GM21515 (cell line): ENCODE measurements around the gene PDXK.

Source experiments
- ATAC-seq: cut with Tn5 transposase; IDR thresholded peaks from one replicate; pipeline ENCODE4 v1.9.1; 2021; ENCODE audit not compliant: unreplicated experiment

The PDXK gene

DNA sequence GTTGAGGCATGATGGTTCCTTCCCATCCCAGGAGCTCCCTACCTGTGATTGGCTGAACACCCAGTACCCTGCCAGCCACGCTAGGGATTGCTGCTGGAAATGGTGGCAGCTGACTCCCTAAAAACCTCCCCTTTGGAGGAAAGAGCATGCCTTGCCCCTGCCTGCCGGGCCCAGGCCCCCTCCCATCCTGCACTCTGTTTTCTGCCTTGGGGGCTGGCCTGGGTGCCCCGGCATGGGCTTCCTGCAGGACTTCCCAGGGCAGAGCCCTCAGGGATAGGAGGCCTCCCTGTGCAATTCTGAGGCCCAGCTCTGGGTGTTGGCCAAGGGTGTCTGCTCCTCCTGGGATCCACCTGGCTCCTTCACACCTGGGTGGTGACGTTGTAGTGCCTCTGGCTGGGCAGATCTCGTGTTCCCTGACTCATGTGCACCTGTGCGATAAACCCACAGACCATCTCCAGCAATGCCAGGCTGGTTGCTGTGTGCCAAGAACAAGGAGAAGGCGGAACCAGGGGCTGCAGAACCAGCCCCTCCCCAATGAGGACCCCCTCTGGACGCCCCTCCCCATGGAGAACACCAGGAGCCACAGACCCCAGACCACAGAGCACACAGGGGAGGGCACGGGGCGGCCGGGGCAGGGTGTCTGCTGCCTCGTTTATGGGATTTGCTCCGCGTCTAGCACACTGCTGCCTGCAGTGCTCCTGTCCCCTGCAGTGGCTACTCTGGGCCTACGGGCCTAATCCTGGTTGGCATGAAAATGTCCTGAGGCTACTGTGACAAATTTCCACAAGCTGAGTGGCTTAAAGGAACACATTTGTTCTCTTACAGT, 43.6 kb downstream of the PDXK start:
- ATAC-seq = no peak

DNA sequence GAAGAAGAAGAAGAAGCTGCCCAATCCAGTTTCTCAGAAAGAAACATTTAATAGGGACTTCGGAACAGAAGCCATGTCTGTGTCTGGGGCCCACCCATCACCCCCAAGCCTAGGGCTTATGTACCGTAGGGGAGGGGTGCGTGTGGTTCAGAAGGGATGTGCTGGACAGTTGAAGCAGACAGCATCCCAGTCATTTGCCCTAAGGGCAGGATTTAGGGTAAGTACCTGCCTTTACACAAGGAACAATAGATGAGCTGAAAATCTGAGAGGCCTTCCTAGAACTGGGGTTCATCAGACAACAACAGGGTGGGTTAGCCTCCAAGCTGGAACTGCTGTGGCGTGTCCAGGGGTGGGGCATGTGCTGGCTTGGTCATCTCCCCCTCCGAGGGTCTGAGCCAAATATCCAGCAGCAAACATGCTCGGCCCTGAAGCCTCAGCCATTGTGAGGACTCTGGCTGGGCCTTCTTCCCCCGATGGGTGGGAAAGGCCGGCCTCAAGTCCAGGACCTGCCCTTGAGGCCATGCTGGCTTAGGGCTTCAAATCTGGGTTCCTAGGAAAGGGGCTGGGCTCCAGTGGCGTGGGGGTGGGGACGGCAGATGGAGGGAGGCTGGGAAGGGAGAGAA, 45.1 kb downstream of the PDXK start:
- no peak for ATAC-seq

DNA sequence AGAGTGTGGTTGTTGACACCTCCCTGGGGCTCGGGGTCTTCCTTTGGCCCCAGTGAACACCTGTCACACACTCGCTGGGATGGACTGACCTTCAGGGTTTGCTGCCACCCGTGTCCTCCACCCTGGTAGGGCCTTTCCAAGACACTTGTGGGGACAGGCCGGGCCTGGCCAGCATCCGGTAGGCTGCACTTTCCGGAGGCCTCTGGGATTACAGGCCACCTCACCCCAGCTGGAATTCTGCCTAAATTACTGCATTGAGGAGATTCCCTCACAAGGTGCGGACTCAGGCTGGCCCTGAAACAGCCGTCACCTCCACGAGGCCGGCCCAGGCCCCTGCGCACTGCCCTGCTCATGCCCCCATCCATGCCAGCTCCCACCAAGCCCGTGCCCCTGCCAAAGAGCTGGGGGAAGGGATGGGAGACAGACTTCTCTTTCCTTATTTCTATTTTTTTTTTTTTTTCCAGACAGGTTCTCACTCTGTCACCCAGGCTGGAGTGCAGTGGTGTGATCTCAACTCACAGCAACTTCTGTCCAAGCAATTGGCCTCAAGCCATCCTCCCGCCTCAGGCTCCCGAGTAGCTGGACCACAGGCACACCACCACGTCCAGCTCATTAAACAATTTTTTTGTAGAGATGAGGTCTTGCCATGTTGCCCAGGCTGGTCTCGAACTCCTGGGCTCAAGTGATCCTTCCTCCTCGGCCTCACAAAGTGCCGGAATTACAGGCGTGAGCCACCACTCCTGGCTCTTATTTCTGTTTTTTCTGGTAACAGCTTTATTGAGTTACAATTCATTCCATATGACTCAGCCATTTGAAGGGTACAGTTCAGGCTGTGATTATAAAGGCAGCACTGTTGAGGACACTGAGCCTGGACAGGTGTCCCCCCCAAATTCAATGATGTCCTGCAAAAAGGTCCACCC, 45.9 kb downstream of the PDXK start:
- ATAC-seq = no peak

DNA sequence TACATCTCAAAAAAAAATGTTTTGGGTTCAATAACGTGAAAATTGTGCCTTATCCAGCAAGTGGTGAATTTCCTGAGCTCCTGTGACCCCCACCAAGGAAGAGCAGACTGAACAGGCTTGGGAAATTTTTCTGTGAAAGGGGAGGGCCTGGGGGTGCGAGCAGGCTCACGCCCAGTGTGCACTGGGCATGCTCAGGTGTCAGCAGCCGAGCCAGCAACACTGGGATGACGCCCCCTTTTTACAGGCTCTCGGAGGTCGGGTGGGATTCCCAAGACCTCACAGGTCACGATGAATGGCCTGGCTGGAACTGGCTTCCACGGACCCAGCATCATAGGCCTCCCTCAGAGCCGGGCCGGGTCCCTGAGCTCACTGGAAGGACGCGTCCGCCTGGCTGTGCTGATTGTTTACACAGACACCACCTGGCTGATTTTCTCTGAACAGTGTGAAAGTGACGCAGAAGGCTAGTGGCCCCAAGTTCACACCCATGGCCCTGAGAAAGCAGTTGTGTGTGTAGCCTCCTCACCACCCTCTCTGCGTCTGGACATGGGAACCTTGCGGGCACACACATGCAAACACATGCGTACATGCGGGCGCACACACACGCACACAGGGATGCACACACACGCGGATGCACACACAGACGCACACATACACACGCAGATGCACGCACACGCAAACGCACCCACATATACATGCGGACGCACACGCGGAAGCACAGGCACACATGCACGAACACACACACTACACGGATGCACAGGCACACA, 48.0 kb downstream of the PDXK start:
- ATAC-seq = no peak

DNA sequence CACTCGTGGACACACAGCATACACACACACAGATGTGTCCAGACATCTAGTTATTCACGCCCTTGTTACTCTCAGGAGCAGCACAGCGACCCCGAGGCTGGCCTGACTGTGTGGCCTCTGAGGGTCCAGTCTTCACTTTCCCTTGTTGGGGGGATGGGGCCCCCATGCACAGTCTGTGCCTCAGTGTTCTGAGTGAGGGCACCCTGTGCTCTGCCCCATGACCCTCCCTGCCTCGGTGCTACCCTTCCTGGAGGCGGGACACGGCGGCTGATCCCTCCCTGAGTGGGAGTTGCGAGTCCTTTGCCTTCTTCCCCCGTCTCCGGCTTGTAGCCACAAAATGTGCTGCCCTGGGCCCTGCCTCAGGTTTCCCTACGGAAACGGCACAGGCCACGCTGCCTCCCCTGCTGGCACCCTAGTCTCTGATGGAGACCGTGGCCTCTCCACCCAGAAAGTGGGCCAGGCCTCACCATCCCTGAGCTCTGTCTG, 48.6 kb downstream of the PDXK start:
- ATAC-seq = no peak

DNA sequence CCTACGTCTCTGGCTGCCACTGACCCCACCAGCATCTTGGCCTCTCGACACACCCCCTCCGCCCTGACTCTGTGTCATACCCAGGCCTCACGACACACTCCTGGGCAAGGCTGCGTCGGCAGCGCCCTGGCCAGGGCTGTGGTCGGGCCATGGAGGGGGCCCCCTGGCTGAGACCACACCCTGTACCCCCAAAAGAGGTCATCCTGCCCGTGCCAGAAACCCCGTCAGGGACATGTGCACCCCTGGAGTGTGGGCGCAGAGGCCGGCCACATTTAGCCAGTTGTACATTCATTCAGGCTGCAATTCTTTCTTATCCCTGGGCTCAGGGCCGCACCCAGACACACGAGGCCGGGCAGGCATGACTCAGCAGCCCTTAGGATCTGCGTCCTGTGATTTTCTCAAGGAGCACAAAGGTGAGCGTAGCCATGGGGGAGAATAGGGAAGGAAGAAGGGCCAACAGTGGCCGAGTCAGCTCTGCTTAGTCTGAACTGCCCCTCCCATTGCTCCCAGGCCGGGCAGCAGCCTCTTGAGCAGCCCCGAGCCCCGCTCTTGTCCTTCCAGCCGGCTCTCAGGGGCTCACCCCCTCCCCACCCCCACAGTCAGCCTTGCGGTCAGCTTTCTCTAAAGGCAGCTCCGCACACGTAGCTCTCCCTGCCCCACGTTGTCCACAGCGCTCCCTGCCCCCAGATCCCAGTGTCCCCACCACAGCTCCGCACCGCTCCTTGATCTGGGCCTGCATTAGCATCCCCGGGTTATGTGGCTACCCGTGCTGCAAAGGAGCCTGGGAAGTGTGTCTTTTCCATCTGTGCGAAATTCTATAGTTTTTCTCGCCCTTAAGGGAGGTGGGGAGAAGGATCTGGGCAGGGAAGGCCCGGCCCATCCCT, 49.3 kb downstream of the PDXK start:
- ATAC-seq = no peak

DNA sequence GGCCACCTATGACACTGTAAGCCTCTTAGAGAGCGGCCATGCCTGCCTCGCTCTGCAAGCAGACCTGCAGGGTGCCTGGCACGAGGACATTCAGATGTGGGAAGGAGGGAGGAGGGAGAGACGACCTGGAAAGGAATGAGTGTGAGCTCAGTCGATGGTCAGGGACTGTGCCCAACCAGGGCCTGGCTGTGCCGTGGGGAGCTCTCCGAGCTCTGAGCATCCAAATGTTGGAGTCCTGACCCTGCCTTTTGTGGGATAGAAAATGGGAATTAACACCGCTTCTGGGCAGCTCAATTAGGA, 49.9 kb downstream of the PDXK start:
- ATAC-seq = no peak

DNA sequence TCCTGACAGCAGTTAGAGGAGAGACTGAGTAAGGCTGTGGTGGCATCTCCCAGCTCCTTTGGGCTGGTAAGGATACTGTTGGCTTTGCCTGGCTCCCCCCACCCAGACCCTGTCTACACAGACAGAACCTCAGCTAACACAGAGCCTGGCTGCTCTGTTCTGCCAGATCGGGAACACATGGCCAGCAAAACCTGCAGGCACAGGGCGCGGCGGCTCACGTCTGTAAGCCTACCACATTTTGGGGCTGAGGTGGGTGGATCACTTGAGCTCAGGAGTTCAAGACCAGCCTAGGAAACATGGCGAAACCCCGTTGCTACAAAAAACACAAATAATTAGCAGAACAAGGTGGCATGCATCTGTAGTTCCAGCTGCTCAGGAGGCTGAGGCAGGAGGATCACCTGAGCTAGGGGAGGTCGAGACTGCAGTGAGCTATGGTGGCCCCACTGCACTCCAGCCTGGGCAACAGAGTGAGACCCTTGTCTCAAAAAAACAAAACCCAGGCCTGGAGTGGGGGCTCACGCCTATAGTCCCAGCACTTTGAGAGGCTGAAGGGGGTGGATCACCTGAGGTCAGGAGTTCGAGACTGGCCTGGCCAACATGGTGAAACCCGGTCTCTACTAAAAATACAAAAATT, 50.5 kb downstream of the PDXK start:
- ATAC-seq = no peak

DNA sequence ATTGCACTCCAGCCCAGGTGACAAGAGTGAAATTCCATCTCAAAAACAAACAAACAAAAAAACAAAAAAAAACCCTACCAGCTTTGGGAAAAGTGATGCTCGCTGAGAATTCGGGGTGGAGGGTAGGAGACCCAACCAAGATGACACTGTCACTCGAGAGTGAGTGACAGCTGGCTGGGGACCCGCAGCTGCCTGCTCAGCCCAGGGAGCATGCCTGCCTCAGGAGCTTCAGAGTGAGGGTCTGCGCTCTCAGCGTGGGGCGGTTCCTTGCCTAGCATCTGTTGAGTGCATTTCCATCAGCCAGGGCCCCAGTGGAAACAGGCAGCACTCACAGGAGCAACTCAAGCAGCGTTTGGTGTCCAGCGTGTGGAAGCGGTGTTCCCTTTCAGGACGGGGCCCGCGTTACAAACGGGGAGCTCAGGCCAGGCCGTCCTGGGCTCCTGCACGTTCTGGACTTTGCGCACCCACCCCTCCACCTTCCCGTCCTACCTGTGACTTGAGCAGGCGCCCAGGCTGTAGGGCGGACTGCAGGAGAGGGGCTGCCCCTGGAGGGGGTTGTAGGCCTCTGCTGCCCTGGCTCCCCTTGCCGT, 51.2 kb downstream of the PDXK start:
- ATAC-seq = no peak

DNA sequence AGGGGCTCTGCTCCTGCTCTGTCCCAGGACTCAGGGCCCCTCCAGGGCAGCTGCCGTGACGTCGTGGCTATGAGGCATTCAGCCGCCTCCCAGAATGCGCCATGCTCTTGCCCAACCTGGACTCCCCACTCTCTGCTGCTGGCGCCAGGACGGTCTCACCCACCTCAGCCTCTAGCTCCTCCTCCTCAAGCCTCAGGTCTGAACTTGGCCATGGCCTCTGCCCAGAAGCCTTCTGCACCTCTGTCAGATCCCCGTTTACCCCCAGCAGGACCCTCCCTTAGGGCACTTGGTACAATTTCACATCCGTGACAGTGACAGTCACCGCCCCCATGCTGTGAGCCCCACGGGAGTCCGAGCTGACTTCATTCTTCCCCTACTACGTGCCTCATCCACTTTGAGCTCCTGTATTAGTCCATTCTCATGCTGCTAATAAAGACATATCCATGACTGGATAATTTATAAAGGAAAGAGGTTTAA, 52.3 kb downstream of the PDXK start:
- no peak for ATAC-seq

DNA sequence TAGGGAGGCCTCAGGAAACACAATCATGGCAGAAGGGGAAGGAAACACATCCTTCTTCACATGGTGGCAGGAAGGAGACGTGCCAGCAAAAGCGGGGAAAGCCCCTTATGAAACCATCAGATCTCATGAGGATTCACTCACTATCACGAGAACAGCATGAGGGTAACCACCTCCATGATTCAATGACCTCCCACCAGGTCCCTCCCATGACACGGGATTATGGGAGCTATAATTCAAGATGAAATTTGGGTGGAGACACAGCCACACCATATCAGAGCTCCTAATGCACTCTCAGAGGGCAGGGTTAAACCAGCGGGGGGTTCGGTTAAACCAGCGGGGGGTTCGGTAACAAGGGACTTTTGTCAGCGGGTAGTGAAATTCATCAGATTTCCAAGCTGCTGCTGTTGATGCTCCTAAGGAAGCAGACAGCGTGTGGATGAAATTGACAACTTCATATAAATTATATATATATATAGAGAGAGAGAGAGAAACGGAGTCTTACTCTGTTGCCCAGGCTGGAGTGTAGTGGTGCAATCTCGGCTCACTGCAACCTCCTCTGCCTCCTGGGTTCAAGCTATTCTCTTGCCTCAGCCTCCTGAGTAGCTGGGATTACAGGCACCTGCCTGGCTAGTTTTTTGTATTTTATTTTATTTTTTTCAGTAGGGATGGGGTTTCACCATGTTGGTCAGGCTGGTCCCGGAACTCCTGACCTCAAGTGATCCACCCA, 52.9 kb downstream of the PDXK start:
- ATAC-seq = no peak

DNA sequence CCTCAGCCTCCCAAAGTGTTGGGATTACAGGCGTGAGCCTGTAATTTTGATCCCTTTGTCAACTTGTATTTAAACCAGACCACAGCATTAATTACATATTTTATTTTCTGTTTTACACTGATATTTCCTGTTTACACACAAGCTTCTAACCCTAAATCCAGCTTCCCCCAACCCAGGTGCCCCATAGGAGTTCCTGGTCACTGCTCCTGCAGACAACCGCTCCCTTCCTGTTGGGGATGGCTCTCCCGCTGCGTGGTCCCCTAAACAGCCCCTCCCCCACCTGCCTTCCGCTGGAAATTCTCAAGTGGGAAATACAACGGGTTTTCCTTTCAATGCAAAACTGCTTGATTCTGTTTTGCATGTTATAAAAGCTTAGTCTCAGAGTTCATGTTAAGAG, 53.5 kb downstream of the PDXK start:
- no peak for ATAC-seq

DNA sequence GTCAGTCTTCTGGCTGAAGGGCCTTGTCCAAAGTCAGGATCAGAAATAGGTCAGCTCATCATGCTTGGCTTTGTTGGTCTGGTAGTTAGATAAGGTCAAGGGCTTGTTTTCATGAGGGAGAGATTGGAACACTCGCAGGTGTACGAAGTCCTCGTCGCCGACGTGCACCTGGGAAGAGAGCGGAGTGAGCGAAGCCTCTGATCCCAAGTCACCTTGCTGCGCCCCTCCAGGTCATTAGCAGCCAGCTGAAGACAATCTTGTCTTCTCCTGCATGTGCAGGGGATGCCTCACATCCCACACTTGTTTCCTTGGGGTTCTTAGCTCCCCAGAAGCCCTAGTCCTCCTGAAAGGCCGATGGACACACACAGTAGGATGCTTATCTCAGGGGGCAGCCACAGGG, 55.2 kb downstream of the PDXK start:
- no peak for ATAC-seq

DNA sequence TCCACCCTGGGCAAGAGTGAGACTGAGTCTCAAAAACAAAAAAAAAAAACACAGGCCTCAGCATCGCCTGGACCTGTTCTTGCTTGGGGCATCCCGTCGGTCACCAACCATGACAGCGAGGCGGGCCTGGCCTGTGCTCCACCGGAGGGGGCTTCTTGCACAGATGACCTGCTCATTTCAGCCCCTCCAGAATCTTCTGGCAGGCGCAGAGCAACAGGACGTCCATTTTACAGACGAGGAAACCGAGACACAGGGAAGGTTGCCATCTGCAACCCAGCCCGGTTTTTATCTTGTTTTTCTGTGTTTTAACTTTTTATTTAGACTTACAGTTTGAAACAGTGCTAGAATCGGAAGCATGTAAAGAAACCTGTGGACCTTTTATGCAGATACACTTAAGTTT, 56.3 kb downstream of the PDXK start:
- no peak for ATAC-seq

DNA sequence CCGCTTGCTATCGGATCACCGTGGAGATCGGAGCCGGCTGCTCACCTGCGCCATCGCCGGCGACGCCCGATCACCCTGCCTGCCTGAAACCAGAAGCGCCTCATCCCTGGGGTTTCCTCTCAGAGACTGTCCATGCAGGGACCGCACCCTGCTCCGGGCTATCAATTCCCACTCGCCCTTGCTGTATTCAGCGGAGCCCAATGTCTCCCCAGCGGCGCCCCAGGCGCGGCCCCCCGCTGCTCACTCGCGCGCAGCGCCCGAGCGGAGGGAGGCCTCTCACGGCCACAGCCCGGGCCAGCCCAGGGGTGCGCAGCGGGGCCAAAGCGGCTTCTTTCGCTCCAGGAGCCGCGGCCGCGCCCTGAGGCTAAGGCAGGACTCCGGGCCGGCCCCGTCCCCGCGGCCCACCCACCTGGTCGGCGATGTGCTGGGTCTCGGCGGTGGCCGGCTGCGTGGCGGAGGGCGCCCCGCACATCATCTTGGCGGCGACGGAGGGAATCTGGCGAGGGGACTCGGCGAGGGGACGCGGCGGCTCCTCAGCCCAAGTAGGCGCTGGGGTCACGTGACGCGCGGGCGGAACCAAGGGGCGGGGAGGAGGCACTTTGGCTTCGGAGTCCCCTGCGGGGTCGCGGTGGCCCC, 57.0 kb downstream of the PDXK start, which contains the start of gene CSTB:
Gene CSTB (minus strand): TSS at position 514 of the 636 bp plus-strand sequence. CDS start 39 bp downstream, at position 475.
- peak; percentile 56 for ATAC-seq

DNA sequence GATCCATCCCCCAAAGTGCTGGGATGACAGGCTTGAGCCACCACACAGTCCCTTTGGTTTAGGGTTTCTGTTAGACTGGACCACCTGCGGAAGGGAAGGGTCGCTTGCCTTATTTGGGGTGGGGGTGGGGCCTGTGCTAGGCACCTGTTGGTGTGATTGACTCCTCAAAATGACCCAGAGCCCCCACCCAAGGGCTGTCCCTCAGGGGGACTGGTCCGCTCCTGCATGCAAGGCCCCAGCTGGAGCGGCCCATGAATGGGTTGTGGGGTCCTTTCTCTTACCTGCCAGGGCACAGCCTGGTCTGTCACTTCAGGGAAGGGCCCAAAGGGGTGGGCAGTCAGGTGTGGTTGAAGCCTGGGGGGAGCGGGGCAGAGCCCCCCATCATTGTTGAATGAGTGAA, 59.0 kb downstream of the PDXK start:
- ATAC-seq = no peak

DNA sequence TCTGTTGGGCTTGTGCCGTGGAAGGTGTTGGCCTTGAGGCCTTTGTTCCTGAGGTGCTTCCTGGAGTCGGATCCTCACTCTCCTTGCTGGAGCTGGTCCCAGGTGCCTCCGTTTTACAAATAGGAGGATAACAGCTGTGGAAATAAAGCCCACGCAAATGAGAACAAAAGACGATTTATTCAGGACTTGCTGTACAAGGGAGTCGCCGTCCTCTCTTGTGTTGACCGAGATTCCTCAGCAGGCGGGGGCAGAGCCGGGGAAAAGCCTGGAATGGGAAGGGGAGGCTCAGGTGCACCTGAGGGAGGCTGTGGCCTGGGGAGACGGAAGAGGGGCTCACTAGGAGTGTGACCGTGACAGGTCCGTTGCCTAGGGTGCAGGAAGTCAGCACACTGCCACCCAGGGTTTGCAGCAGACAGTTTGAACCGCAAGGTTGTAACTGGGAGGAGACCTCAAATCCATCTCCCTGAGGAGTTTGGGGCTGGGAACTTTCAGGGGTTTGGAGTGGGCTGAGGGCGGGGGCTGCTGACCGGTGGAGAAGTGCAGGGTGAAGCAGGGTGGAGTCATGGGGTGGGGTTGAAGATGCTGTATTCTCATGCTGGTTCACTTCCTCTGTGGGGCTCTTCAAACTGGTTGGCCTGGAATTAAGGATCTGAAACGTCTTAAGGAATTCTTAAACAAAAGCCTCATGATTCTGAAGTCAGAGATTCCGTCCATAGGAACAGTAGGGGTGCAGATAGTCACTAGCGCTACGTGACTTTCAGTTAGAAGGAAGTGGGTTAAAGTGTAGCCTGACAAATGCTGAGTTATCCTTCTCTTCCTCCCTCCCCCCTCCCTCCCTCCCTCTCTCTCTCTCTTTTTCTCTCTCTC, 59.8 kb downstream of the PDXK start:
- no peak for ATAC-seq
